ENCODE measurements around the gene EID1.
A peak's percentile ranks its signal among the peaks of the same experiment; 100 is the strongest.
"Not testable (repeated sequence)": the region's sequence is repeated elsewhere in the genome, so short reads cannot be mapped to it uniquely, and the experiment has no call there.

EID1 gene

GRCh38 chr15:48909313-48909712 lies 31.4 kb downstream of the EID1 start:
- DNase-seq (ENCODE audit: low read depth in 2 of 2) = not testable (repeated sequence)

GRCh38 chr15:48910554-48910953 lies 32.6 kb downstream of the EID1 start:
- DNase-seq (ENCODE audit: low read depth in 2 of 2) = not testable (repeated sequence)

GRCh38 chr15:48913141-48913540 lies 35.2 kb downstream of the EID1 start:
- DNase-seq (ENCODE audit: low read depth in 2 of 2) = no peak

GRCh38 chr15:48914717-48915116 lies 36.8 kb downstream of the EID1 start:
- no peak for DNase-seq (ENCODE audit: low read depth in 2 of 2)

GRCh38 chr15:48915861-48916260 lies 37.9 kb downstream of the EID1 start:
- DNase-seq (ENCODE audit: low read depth in 2 of 2) = no peak

GRCh38 chr15:48916721-48917120 lies 38.8 kb downstream of the EID1 start:
- no peak for DNase-seq (ENCODE audit: low read depth in 2 of 2)

GRCh38 chr15:48922046-48922445 lies 44.1 kb downstream of the EID1 start:
- no peak for DNase-seq (ENCODE audit: low read depth in 2 of 2)

- DNase-seq (ENCODE audit: low read depth in 2 of 2) = no peak
Measured at GRCh38 chr15:48924528-48925393, 46.8 kb downstream of the EID1 start.

GRCh38 chr15:48925714-48926223 lies 47.8 kb downstream of the EID1 start:
- no peak for DNase-seq (ENCODE audit: low read depth in 2 of 2)

- DNase-seq (ENCODE audit: low read depth in 2 of 2) = peak in 1 of 2 experiments; percentile 50
Measured at GRCh38 chr15:48928877-48929538, 51.1 kb downstream of the EID1 start.

- DNase-seq (ENCODE audit: low read depth in 2 of 2) = no peak
Measured at GRCh38 chr15:48929661-48930060, 51.7 kb downstream of the EID1 start.

Data from stimulated activated CD4-positive, alpha-beta T cell treated with anti-CD3 and anti-CD28 coated beads, Interleukin-12 subunit alpha, Interleukin-12 subunit beta, amount 100 ng/mL, for 24 hours (primary cell).